A673 (cell line): ENCODE results near the gene RIMS3. TPM values are rescaled to one million over a fixed set of nuclear protein-coding genes. Genes with fewer than 3 reads are reported as not detected.

ENCODE experiments used
- BruUV-seq: library from RNA; stranded (reverse); fragments of 400-500 nt; replicated peaks from 2 replicates; lab custom pipeline; 2021; lab: Mats Ljungman, UMichigan
- CTCF ChIA-PET: fragments of 300-600 bp; sonication (Branson Sonifier 250); formaldehyde crosslinking; loops from one replicate; lab custom pipeline; 2022; ENCODE audit warnings: antibody characterized with exemption; lab: Charles Lee
- POLR2A ChIA-PET: fragments of 300-600 bp; sonication (Branson Sonifier 250); formaldehyde crosslinking; loops from one replicate; lab custom pipeline; 2022; ENCODE audit warnings: antibody characterized with exemption; ENCODE audit not compliant: low non-redundant PET; lab: Charles Lee
- DNase-seq: peaks from one replicate; pipeline ENCODE4 v3.0.0-alpha.2; 2015; ENCODE audit warnings: low spot score
- H3K27ac ChIP-seq: fragments of 200-600 bp; sonication (generic); 2 replicates; pipeline ENCODE4 v1.5.1; 2016; ENCODE audit warnings: mixed run types, low read depth, mild to moderate bottlenecking, mixed read lengths, antibody characterized with exemption, low read length; ENCODE audit not compliant: poor library complexity, severe bottlenecking
- H3K27me3 ChIP-seq: fragments of 200-600 bp; sonication (generic); replicated peaks from 2 replicates; pipeline ENCODE4 v1.6.1; 2017; ENCODE audit warnings: mixed run types, low read depth, mild to moderate bottlenecking, mixed read lengths, antibody characterized with exemption, low read length; ENCODE audit not compliant: insufficient read depth, poor library complexity
- H3K36me3 ChIP-seq: fragments of 200-600 bp; sonication (generic); 2 replicates; pipeline ENCODE4 v1.6.1; 2016; ENCODE audit warnings: mixed run types, mild to moderate bottlenecking, mixed read lengths, antibody characterized with exemption, low read length; ENCODE audit not compliant: insufficient read depth, poor library complexity, severe bottlenecking
- H3K4me1 ChIP-seq: fragments of 200-600 bp; sonication (generic); 2 replicates; pipeline ENCODE4 v1.6.1; 2017; ENCODE audit warnings: mixed run types, mild to moderate bottlenecking, mixed read lengths, antibody characterized with exemption, low read length; ENCODE audit not compliant: insufficient read depth, poor library complexity, severe bottlenecking
- H3K4me3 ChIP-seq: fragments of 200-600 bp; sonication (generic); 2 replicates; pipeline ENCODE4 v1.5.1; 2016; ENCODE audit warnings: low read depth, mixed run types, mild to moderate bottlenecking, mixed read lengths, low read length; ENCODE audit not compliant: poor library complexity, severe bottlenecking
- H3K9me3 ChIP-seq: fragments of 200-600 bp; sonication (generic); 2 replicates; pipeline ENCODE4 v1.6.1; 2016; ENCODE audit warnings: mixed run types, low read depth, mild to moderate bottlenecking, mixed read lengths, antibody characterized with exemption, low read length; ENCODE audit not compliant: poor library complexity, severe bottlenecking
- EZH2 ChIP-seq: fragments of 200-600 bp; sonication (generic); IDR thresholded peaks from 2 replicates; pipeline ENCODE4 v1.6.1; 2017; ENCODE audit warnings: borderline replicate concordance, low read depth, mild to moderate bottlenecking, mixed read lengths, antibody characterized with exemption, low read length; ENCODE audit not compliant: poor library complexity, severe bottlenecking
- intact Hi-C: fragments of 100-400 bp; cut with micrococcal nuclease; formaldehyde crosslinking; loops from one replicate; pipeline ENCODE4 v1.10.0; 2022; ENCODE audit not compliant: unreplicated experiment
- total RNA-seq: library from RNA; stranded (reverse); gene quantifications from 2 replicates; pipeline ENCODE4 v1.2.3, GENCODE V29; 2021
- TF ChIP-seq, protein P1 (sequence below): fragments of 300-800, 200-600 bp; sonication (generic); conservative IDR thresholded peaks from 2 replicates; pipeline ENCODE4 v1.5.1; 2017; ENCODE audit warnings: low read depth, mild to moderate bottlenecking, antibody characterized with exemption, low read length, moderate library complexity, mixed read lengths

Gene RIMS3
- total RNA-seq, 1 experiment from 2014 or later = 9.9 TPM

DNA sequence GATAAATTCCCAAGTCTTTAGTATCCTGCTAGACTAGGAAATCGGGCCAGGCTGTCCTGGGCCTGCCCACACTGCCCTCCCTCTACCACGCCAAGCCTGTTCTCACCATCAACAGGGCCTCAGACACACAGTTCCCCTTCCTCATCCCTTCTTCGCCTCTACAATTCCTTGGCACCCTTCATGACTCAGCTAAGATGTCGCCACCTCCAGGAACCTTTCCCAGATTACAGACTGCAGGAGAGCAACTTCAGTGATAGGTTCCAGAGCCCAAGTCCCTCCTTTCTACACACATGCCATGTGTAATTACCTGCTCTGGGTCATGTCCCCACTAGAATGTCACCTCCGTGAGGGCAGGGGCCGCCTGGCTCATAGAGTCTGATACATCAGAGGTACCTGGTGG lies 3.3 kb downstream of the RIMS3 start:
- DNase-seq = no peak
- no peaks in the 10 kb centered on the region for H3K9me3 ChIP-seq
- no TSS peak for BruUV-seq
- peak overlapping the region; percentile 69 for H3K27ac ChIP-seq
- intact Hi-C loops = no loop called here
- H3K4me1 ChIP-seq = peaks cover 28% of the 10 kb centered on the region
- H3K4me3 ChIP-seq = no peak overlapping the region
- TF ChIP-seq, protein P1, sequence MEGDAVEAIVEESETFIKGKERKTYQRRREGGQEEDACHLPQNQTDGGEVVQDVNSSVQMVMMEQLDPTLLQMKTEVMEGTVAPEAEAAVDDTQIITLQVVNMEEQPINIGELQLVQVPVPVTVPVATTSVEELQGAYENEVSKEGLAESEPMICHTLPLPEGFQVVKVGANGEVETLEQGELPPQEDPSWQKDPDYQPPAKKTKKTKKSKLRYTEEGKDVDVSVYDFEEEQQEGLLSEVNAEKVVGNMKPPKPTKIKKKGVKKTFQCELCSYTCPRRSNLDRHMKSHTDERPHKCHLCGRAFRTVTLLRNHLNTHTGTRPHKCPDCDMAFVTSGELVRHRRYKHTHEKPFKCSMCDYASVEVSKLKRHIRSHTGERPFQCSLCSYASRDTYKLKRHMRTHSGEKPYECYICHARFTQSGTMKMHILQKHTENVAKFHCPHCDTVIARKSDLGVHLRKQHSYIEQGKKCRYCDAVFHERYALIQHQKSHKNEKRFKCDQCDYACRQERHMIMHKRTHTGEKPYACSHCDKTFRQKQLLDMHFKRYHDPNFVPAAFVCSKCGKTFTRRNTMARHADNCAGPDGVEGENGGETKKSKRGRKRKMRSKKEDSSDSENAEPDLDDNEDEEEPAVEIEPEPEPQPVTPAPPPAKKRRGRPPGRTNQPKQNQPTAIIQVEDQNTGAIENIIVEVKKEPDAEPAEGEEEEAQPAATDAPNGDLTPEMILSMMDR = no peak
- TF ChIP-seq EZH2 = no peak
- H3K27me3 ChIP-seq = no peaks in the 10 kb centered on the region
- ChIA-PET POLR2A (interaction anchor here (0.6 kb wide), 1 partner anchor 1918 kb away, joined by 3 read pairs; no protein-coding TSS in a partner anchor), CTCF (no interaction called here)
- no peaks in the 10 kb centered on the region for H3K36me3 ChIP-seq

DNA sequence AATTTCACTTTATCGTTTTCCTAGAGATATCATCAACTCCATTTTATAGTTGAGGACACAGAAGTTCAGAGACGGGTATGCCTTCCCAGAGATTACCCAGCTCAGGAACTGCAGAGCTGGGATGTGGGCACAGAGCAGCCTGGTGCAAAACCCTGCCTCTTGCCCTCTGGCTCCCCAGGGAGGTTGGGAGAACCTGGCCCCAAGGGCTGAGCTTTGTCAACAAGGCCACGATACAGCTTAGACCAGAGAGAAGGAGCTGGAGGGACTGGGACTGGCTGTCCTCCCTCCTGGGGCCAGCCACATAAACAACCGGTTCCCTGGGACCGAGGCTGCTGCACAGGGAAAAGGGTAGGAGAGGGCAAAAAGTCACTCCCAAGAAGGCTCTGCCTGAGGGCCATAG lies 3.8 kb downstream of the RIMS3 start:
- no peaks in the 10 kb centered on the region for H3K36me3 ChIP-seq
- POLR2A ChIA-PET = interaction anchor here (0.6 kb wide), 1 partner anchor 1919 kb away, joined by 3 read pairs; no protein-coding TSS in a partner anchor
- no peak for TF ChIP-seq EZH2
- TF ChIP-seq, protein P1 = no peak

DNA sequence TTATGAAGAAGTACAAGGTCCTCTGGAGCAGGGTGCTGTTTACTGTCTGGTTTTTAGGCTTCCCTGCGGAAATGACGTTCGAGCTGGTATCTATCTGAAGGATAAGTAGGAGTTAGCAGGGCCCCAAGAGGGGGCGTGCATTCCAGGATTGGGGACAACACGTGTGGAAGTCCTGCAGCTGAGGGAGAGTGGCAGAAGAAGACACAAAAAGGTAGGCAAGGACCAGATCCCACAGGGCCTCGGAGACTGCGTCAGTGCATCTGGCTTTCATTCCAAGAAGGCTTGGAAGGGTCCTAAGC lies 5.9 kb downstream of the RIMS3 start:
- H3K9me3 ChIP-seq = no peaks in the 10 kb centered on the region
- H3K4me1 ChIP-seq = peaks cover 24% of the 10 kb centered on the region
- DNase-seq = no peak
- TF ChIP-seq EZH2 = no peak
- TF ChIP-seq, protein P1 = no peak
- no peak overlapping the region for H3K4me3 ChIP-seq
- H3K36me3 ChIP-seq = no peaks in the 10 kb centered on the region
- intact Hi-C loops = no loop called here
- BruUV-seq = no TSS peak
- no peaks in the 10 kb centered on the region for H3K27me3 ChIP-seq
- POLR2A ChIA-PET = no interaction called here
- CTCF ChIA-PET = no interaction called here
- H3K27ac ChIP-seq = no peak overlapping the region

More for the DNA sequence above, 3.8 kb downstream of the RIMS3 start:
- Histone ChIP-seq H3K9me3 (no peaks in the 10 kb centered on the region), H3K4me3 (no peak overlapping the region), H3K27ac (peak overlapping the region; percentile 69), H3K27me3 (no peaks in the 10 kb centered on the region), H3K4me1 (peaks cover 28% of the 10 kb centered on the region)
- no peak for DNase-seq
- intact Hi-C loops = no loop called here
- BruUV-seq = no TSS peak
- CTCF ChIA-PET = no interaction called here
